HTERT RPE-1 (cell line): ENCODE data around the gene SLC48A1.

Experiments used
- in situ Hi-C: fragments of 300-500 bp; cut with MboI; formaldehyde crosslinking; loops from 4 replicates; pipeline ENCODE4 v1.14.3; 2020; ENCODE audit warnings: low sequenced_read_pairs

Gene SLC48A1

GRCh38 chr12:47821346-47821706 is 48.3 kb downstream of the SLC48A1 start:
- in situ Hi-C loops: no loop called here

- in situ Hi-C loops: no loop called here
These were observed 49.4 kb downstream of the SLC48A1 start for GRCh38 chr12:47822401-47822800.

DNA sequence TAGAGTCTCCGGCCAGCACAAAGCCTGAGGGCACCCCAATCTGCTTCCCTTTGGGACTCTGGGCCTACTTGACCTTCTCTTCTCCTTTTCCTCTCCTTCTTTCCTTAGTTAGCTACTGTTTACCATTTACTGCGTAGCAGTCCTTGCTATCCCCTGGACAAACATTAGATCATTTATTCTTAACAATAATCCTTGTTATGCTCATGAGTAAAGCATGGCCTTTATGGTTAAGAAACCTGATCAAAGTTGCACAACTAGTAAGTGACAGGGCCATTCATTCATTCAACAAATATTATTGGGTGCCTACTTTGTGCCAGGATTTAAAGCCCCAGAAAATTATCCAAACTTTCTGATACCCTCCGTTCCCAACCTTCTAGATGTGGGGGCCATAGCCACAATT is 49.8 kb downstream of the SLC48A1 start:
- in situ Hi-C loops: no loop called here

- in situ Hi-C loops: no loop called here
These were observed 50.5 kb downstream of the SLC48A1 start for GRCh38 chr12:47823422-47824086.

GRCh38 chr12:47824198-47824597 is 51.2 kb downstream of the SLC48A1 start:
- in situ Hi-C loops: no loop called here

DNA sequence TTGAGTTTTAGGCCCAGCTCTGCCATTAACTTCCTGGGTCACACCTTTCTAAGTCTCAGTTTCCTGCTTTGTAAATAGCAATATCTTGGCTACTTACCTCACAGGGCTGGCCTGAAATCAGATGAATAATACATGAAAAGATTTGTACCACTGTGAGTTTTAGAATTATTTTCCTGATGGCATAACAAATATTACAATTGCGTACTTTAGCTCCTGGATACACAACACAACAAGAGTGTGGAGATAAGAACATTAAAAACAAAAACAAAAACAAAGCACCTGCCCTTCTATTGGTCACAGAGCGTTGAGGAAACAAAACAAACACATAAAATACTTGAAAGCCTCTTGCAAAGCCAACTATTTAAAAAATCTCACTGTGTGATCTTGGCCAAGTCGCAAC is 51.6 kb downstream of the SLC48A1 start:
- in situ Hi-C loops: no loop called here

DNA sequence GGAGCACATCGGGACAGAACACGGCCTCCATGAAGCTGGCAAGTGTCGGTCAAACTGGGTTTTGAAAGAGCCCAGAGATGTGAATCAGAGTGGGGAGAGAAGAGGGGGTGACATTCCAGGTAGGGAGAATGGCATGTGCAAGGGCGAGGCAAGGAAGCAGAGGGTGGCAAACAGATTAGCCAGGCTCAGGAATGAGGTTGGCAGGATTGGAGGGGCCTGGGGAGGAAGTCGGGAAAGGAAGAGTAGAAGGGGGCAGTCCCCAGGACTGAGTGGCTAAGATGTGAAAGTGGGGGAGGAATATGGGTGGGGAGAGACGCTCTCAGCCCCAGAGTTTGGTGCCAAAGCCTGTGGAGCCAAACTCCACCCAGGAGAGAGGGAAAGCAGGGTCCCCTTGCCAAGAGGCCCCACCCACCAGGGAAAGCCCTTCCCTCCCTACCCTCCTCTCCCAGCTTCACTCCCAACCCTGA is 52.2 kb downstream of the SLC48A1 start:
- in situ Hi-C loops: no loop called here

DNA sequence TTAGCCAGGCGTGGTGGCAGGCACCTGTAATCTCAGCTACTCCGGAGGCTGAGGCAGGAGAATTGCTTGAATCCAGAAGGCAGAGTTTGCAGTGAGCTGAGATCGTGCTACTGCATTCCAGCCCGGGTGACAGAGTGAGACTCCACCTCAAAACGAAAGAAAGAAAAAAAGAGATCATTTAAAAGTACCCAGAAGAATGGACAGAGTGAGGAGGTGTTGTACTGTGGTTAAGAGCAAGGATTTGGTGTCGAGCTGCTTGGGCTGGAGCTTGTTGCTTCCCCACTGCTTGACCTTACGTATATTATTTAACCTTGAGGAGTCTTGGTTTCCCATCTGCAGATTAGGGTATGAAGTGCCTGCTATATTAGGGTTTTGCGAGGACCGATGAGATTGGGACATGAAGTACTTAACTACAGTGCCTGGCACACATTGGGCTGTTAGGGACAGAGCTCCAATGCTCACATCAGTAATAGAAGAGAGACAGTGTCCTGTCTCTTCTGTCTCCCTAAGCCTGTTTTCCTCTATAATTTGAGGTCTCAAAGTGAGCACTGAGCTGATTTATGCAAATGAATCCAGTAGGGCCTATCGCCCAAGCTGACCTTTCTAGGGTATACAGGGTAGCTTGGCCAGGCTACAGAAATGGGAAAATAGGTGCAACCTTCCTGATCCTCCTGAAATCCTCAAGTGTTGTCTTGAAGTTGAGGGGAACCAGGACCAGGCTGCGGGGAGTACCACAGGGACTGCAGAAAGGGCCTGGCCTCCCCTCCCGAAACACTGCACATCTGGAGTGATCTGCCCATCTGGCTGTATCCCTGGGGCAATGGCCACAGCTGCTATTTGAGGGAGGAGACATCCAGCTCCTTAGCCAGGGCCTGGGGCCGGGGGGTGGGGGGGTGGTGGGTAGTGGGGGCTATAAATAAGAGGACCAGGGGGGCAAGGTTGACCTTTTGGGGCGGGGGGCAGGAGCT is 55.3 kb downstream of the SLC48A1 start:
- in situ Hi-C loops: no loop called here

DNA sequence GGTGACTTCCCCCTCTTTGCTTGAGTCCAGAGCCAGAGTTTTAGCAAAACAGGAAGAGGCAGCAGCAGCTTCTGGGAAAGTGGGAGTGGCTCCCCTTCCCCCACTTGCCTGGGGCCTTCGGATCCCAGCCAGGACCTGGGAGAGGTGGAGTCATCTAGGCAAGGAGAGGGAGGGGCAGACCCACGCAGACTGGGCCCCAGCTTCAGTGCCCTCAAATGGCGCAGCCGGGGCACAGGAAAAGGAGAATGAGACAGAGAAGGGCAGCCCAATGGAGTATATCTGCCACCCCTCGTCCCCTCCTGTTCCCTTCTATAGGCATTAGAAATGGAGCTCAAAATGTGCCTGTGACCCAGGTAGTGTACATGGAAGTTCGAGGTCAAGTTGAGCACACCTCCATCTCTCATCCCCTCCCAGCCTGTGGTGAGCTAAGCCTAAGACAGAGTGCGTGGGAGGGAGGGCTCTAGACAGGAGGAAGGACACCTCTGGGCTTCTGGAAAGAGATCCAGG is 56.0 kb downstream of the SLC48A1 start:
- in situ Hi-C loops: no loop called here

DNA sequence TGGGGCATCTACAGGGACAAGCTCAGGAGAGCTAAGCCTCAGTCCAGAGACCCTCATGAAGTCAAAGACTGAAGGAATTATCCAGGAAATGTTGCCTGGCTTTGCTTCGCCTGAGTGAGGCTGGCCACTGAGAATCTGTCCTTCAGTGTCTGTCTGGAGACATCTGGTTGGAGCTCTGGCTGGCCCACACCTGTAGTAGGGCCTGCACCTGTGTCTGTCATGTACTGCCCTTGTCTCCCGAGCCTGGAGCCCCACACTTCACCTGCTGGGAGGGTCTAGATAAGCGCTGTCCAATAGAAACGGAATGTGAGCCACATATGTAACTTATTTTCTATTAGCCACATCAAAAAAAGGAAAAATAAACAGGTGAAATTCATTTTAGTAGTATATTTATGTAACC is 56.5 kb downstream of the SLC48A1 start:
- in situ Hi-C loops: no loop called here
